Fibroblast of mammary gland (primary cell): ENCODE data around the gene TAF7.
A peak's percentile ranks its signal among the peaks of the same experiment; 100 is the strongest.
"Not testable (repeated sequence)": the region's sequence is repeated elsewhere in the genome, so short reads cannot be mapped to it uniquely, and the experiment has no call there.

ENCODE experiments used
- DNase-seq: peaks from one replicate; pipeline ENCODE4 v3.0.0-alpha.2; 2010; ENCODE audit warnings: low read depth
- H3K4me3 ChIP-seq: 2 replicates; pipeline ENCODE4 v1.5.1; 2011; ENCODE audit warnings: low read depth, mild to moderate bottlenecking, low read length, moderate library complexity; ENCODE audit not compliant: control insufficient read depth
- CTCF ChIP-seq: conservative IDR thresholded peaks from 2 replicates; pipeline ENCODE4 v1.5.1; 2011; ENCODE audit warnings: low read depth, low read length, inconsistent platforms; ENCODE audit not compliant: control insufficient read depth, insufficient read depth

Gene TAF7

DNA sequence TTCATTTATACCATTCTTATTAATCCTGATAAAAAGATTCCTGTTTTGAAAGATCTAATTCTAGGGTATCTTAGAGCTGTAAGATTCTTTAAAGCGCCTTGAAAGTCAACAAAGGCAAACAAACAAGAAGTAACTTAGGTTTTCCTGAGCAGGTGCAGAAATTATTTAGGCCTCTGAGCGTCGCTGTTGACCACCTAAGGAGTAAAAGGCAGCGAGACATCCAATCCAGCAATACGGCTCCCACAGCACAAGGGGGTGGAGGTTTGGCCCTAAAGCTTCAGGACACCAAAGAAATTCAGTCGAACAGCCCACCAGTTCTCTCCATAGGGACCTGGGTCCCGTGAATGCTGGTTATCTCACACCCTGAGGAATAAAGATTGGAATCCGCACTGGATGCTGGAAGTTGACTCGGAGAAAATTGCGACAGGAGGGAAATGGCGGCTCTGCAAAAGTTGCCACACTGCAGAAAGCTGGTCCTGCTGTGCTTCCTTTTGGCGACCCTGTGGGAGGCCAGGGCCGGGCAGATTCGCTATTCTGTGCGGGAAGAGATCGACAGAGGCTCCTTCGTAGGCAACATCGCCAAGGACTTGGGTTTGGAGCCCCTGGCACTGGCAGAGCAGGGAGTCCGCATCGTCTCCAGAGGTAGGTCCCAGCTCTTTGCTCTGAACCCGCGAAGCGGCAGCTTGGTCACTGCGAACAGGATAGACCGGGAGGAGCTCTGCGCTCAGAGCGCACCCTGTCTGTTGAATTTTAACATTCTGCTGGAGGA lies 18.1 kb upstream of the TAF7 start, which contains the start of gene PCDHGA2:
Gene PCDHGA2 (plus strand): TSS at position 223 of the 769 bp plus-strand sequence.
- TF ChIP-seq CTCF = peak; percentile 68
- H3K4me3 ChIP-seq = peak within 1 kb of the TSS; percentile 20
- DNase-seq = peak; percentile 68

GRCh38 chr5:141332571-141332970 lies 12.0 kb upstream of the TAF7 start:
- H3K4me3 ChIP-seq, DNase-seq: not testable (repeated sequence)

DNA sequence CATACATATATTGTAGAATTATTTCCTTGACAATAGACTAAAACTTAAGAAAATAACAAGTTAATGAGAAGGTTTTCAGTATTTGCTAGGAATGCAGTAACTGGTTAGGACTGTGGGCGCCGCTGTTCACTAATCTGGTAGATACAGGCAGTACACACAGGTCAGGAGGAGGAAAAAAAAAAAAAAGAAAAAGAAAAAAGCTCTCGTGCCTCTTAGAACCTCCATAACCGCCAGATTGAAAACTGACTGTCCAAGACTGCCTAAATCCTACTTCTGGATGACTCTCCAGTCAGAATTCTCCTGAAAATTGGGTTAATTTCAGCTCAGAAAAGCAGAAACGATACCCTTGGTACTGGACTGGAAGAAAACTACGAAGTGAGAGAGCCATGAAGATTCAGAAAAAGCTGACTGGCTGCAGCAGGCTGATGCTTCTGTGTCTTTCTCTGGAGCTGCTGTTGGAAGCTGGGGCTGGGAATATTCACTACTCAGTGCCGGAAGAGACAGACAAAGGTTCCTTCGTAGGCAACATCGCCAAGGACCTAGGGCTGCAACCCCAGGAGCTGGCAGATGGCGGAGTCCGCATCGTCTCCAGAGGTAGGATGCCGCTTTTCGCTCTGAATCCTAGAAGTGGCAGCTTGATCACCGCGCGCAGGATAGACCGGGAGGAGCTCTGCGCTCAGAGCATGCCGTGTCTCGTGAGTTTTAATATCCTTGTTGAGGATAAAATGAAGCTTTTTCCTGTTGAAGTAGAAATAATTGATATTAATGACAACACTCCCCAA lies 9.9 kb upstream of the TAF7 start, which contains the start of gene PCDHGA1:
Gene PCDHGA1 (plus strand): TSS at position 216 of the 782 bp plus-strand sequence.
- peak; percentile 64 for DNase-seq
- peak; percentile 57 for TF ChIP-seq CTCF
- peak within 1 kb of the TSS; percentile 31 for H3K4me3 ChIP-seq

DNA sequence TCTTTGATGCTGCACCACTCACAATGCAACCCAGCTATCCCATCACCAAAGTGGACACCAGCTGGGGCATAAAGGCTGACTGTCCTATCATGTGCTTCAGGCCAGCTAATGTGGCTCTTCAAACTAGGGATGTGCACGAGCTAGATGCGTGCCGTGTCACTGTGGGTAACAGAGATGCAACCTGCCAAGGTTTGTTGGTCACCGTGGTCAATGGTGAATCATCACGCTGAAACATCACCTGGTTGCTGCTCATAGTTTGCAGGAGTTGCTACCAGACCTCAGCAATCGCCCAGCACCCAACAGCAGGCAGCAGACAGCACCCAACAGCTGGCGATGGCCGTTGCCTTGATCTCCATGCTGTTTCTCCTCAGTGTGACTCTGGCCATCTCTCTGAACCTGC lies 7.6 kb upstream of the TAF7 start:
- TF ChIP-seq CTCF = no peak
- H3K4me3 ChIP-seq = no peak overlapping the region
- no peak for DNase-seq

DNA sequence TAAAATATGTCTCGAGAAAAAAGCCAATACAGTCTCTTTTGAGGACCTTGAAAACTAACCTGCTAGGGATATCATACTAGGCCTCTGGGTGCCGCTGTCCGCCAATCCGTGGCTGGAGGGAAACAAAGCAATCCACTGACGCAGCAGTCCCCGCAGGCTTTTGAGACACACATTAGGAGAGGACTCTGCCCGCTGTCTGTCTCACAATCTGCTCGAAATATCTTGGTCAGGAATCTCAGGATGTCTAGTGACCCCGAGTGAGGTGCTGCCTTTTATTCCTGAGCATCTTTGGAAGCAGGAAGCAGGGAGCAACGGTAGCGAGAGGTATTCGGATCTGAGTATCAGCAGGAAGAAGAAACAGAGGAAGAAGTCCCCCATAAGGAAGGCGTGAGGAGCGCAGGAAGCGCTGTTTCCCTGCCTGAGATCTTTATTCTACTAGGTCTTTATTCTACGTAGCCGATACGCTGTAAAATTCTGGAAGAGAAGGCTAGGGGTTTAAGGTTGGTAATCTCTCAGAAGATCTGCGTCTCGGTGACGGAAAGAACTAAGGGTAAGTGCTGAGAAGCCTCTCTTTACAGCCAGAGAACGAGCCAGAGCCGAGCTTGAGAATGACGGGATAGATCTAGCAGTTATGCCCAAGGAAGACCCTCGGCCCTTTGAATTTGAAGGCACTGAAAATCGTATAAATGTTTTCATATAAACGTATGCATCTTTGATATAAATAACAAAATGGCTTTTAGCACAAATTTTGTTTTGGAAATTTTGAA lies 5.7 kb upstream of the TAF7 start:
- peak; percentile 71 for DNase-seq
- TF ChIP-seq CTCF = peak; percentile 78
- peak overlapping the region; percentile 47 for H3K4me3 ChIP-seq

DNA sequence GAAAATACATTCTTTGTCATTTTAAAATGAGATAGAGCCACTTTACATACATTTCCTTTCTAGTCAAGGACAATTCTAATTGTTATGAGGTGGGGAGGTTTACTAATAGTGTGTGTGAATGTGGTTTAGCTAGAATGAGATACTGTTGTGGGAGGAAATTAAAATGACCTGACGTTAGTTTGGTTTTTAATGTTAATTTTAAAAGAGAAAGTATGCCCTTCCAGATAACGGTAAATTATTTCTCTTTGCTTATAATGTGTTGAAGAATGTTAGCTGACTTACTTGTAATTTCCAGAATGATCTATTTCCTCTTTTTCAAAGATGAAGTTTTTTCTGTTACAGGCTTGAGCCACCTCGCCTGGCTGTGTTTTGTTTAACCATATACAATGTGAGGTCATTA lies 1.7 kb upstream of the TAF7 start:
- TF ChIP-seq CTCF = no peak

More for the DNA sequence above, 1.7 kb upstream of the TAF7 start:
- H3K4me3 ChIP-seq = no peak overlapping the region
- DNase-seq = no peak
